ENCODE results near the gene KLF4. TPM values are rescaled to one million over a fixed set of nuclear protein-coding genes. Genes with fewer than 3 reads are reported as not detected.

The KLF4 gene
- total RNA-seq, 1 donor from 2014 or later, result 2.0 TPM

DNA sequence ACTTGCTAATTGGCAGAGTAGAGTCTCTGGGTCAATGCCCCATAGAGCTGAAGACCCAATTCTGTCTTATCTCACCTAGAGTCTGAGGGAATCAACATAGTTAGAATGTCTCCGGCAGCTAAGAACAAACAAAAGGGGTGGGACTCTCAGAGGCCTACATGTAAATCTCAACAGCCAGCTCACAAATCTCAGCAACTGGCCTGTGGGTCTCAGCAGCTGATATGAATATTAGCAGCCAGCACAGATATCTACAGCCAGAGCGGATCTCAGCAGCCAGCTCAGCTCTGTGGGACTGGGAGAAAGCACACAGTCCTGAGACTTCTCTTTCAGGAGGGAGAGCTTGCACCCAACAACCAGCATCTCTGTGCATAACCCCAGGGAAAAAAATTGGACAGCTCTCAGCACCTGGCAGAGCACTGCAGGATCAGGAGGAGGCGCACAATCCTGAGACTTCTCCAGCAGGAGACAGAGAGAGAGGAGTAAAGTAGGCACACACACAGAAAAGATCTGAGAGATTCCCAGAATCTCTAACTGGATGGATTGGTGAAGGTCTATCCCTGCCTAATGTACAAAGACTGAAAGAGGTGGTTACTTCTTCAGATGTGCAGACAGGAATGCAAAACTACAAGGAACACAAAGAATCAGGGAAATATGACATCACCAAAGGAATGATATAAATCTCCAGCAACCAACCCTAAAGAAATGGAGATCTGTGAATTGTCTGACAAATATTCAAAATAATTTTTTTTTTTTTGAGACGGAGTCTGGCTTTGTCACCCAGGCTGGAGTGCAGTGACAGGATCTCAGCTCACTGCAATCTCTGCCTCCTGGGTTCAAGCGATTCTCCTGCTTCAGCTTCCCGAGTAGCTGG is 29.2 kb downstream of the KLF4 start:
- no peak for DNase-seq (ENCODE audit: low spot score in 2 of 2)
- FAIRE-seq, result no peak

DNA sequence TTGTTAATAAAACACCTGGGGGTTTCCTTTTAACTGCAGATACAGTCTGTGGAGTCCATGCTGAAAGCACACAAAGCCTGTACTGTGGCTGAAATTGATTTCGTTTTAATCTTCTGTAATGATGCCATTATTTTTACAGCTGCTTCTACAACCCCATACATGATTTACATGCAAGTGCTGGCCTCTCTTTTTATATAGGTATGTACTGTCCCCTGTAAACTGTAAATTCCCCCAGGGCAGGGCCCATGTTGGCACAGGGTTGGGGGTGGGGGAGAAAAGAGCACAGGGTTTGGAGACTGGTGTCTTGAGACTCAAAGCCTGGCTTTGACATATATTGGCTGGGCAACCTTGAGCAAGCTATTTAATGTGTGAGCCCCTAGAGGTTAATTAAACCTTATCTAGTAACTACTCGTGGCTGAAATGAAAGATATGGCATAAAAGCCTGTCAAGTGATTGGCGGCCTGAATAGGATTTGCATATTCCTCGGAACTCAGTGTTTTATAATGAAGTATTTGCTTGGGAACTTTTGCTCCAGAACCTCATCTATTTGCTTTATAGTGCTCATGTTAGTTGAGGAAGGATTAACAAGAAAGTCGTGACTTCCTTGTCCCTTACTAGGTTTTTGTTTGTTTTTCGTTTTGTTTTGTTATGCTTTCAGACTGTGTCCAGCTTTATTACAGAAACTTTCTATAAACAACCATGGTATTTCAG is 34.0 kb downstream of the KLF4 start:
- FAIRE-seq (no peak), DNase-seq (ENCODE audit: low spot score in 2 of 2) (no peak)

DNA sequence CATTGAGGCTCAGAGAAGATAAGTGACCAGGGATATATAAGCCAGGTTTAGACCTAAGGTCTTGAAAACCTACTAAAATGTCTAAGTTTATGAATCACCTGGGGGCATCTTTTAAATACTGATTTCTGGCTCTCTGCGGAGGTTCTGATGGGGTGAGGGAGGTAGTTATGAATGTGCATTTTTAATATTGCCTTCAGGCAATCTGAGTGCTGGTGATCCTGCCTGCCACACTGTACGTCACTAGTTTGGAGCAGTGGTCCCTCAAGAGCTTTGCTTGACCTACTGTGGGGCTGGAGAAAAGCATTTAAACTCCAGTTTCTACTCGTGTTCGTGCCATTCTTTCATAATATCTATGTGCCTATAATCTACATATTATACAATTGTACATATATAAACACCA is 36.1 kb downstream of the KLF4 start:
- DNase-seq (ENCODE audit: low spot score in 2 of 2) (no peak), FAIRE-seq (no peak)

DNA sequence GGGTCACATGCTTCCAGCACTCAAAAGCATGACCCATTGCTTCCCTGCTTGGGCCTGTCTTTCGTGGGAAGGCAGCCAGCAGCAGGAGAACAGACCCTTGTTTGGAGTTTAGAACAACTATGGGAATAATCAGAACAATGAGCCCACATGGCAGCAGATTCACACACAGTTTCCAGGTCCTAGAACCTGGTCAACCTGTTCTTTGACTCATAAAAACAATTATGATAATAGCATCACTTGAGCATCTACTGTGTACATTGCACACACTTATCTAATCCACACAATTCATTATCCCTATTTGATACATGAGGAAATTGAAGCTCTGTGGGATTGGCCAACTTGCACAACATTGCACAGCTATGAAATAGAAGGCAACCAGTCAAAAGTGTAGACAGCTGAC is 41.7 kb downstream of the KLF4 start:
- DNase-seq (ENCODE audit: low spot score in 2 of 2) (no peak), FAIRE-seq (no peak)

DNA sequence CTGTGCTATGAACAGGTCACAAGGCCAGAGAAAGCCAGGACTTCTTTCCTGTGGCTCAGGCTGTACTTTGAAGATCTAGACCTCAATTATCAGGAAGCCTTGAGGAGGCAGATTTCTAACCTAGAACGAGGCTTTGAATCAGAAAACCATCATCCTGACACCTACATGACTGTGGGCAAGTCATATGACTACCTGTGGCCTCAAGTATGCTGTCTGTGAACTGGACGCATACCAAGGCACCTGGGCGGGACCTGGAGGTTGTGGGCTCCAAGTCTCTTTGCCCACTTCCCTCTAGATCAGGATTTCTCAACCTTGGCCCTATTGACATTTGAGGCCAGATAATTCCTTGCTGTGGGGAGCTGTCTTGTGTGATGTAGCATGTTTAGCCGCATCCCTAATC is 42.5 kb downstream of the KLF4 start:
- DNase-seq (ENCODE audit: low spot score in 2 of 2), result no peak
- FAIRE-seq, result no peak

DNA sequence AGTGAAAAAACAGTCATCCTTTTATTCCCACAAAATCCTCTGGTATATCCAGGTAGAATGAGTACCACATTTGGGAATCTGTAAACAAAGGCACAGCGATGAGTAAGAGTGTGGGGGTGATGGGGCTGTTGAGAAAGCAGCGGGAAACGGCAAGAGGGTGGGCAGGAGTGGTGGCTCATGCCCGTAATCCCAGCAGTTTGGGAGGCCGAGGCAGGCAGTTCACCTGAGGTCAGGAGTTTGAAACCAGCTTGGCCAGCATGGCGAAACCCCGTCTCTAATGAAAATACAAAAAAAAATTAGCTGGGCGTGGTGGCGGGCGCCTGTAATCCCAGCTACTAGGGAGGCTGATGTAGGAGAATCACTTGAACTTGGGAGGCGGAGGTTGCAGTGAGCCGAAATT is 43.1 kb downstream of the KLF4 start:
- DNase-seq (ENCODE audit: low spot score in 2 of 2), result no peak
- FAIRE-seq, result no peak

DNA sequence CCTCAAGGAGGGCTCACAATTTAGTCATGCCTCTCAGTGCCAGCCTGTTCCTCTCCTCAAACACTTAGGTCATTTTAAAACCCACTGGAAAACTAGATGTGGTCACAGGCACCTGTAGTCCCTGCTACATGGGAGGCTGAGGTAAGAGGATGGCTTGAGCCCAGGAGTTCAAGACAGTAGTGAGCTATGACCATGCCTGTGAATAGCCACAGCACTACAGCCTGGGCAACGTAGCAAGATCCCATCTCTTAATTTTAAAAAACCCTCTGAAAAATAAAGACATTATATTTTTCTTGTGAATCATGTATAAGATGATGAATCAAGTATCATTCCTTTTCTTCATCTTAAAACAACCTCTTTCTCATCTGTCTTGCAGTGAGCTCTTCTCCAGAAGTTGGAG is 45.8 kb downstream of the KLF4 start:
- FAIRE-seq (no peak), DNase-seq (ENCODE audit: low spot score in 2 of 2) (no peak)

DNA sequence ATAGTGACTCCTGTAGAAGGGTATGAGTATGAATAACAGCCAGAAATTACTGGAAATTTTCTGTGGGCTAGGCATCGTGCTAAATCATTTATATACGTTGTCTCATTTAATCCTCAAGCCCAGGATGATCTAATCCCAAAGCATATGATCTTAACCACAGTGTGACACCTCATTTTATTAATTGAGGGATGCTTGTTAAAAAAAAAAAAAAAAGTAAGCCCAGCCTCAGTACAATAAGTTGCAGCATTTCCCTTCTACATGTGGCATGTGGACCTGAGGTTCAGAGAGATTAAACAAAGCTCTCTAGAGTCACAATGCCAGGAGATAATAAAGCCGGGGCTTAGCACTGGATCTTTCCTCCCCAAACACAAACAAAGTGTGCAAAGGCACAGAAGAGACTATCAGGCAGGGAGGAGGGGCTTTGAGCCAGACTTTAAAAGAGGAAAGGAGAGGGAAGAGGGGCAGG is 49.5 kb downstream of the KLF4 start:
- DNase-seq (ENCODE audit: low spot score in 2 of 2), result no peak

DNA sequence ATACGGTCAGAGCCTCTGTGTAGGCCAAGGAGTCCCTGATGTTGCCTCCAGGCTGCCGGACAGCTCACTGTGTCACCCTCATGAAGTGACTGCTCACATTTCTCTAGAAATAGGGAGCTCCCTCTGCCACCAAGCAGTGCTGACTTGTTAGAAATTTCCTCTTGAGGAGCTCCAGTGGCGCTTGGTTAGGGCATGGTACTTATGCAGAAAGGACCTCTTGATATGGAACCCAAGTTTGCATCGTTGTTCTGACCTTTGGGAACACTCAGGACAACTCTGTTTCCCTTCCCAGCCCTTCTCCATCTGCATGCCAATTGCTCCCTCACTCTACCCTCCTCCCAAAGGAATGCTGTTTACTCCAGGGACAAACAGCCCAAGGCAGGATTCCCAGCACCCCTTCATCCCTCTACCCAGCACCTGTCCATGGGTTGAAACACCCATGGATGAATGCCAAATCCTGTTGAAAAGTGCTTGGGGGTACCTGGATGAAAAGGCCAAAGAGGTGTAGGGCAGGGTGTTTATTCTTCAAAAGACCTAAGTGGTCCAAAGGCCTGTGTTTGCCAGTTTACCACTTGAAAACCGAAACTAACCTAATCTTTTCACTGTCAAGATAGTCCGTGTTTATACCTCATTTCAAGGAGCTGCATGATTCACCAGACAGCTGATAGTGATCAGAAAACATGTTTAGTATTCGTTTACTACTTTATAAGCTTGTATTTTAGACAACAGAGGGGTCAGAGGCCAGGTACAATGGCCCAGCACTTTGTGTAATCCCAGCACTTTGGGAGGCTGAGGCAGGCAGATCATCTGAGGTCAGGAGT is 51.1 kb downstream of the KLF4 start:
- FAIRE-seq (no peak), DNase-seq (ENCODE audit: low spot score in 2 of 2) (no peak)

More for the DNA sequence above, 49.5 kb downstream of the KLF4 start:
- no peak for FAIRE-seq

DNA sequence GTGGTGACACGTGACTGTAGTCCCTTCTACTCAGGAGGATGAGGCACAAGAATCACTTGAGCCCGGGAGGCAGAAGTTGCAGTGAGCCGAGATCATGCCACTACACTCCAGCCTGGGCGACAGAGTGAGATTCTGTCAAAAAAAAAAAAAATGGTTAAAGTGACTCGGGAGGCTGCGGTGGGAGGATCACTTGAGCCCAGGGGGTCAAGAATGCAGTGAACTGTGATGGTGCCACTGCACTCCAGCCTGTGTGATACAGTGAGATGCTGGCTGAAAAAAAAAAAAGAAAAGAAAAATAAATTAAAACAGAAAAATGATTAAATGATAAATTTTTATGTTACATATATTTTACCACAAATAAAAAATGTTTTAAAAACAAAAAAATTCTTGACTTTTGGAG is 51.9 kb downstream of the KLF4 start:
- FAIRE-seq (no peak), DNase-seq (ENCODE audit: low spot score in 2 of 2) (no peak)

DNA sequence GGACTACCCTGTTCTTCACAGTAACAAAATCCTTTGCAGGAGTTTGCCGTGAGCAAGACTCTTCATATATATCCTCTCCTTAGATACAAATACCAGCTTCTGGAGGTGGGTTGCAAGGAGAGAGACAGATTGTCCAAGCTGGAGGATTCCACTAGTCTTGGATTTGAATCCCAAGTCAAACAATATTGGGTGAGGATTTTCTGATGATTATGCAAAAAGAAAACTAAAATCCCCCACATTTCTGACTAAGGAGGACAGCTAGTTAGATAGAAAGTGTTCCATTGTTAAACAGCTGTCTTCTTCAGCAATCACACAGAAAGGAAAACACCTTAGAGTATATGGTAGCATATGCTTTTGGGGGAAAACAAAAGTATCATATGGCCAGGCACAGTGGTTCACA is 54.2 kb downstream of the KLF4 start:
- FAIRE-seq, result no peak
- DNase-seq (ENCODE audit: low spot score in 2 of 2), result no peak

Small RNA genes within 50 kb of the gene (small RNA-seq; reads per million reads assigned to genes)
- gene HMGN2P32, result not detected
- gene RNU6-492P, result not detected

Other genes starting within 250 kb of the KLF4 start
- 110 TPM for gene RAD23B, start 206.5 kb downstream of the KLF4 start, total RNA-seq

All from frontal cortex (tissue), 4 donors.